Breast epithelium (tissue), 4 donors: Measurements from ENCODE around the gene IFNLR1. TPM values are rescaled to one million over a fixed set of nuclear protein-coding genes. Genes with fewer than 3 reads are reported as not detected.

Experiments used
- DNase-seq, 2 donors: peaks; one replicate each; pipeline ENCODE4 v3.0.0-alpha.2; 2019; ENCODE audit warnings: low spot score in 2 of 2
- H3K27ac ChIP-seq, 2 donors: fragments of 200-600 bp; sonication (generic) in 1 of 2; one replicate each; pipeline ENCODE4 v1.5.1; 2016 to 2019; ENCODE audit warnings: mild to moderate bottlenecking in 1 of 2
- H3K27me3 ChIP-seq, 2 donors: fragments of 200-600 bp; sonication (generic) in 1 of 2; one replicate each; pipeline versions ENCODE4 v1.5.1 to v1.6.0; 2017 to 2019; ENCODE audit warnings: control low read depth in 1 of 2, mild to moderate bottlenecking in 1 of 2
- H3K36me3 ChIP-seq: fragments of 200-600 bp; one replicate; pipeline ENCODE4 v1.5.1; 2019
- H3K4me1 ChIP-seq, 2 donors: fragments of 200-600 bp; sonication (generic); one replicate each; pipeline ENCODE4 v1.5.1; 2016 to 2019; ENCODE audit warnings: control low read depth in 1 of 2
- H3K4me3 ChIP-seq, 3 donors: fragments of 200-600 bp; sonication (generic); 1 replicate in 2 of 3; 2 replicates in 1 of 3; pipeline ENCODE4 v1.5.1; 2016 to 2019; ENCODE audit warnings: mild to moderate bottlenecking in 3 of 3, moderate library complexity in 2 of 3
- H3K9me3 ChIP-seq, 2 donors: fragments of 200-600 bp; sonication (generic) in 1 of 2; one replicate each; pipeline ENCODE4 v1.5.1; 2016 to 2019; ENCODE audit warnings: control low read depth in 1 of 2
- CTCF ChIP-seq, 3 donors: fragments of 450-650 bp; IDR thresholded peaks; one replicate each; pipeline ENCODE4 v1.5.1; 2016 to 2017; ENCODE audit warnings: antibody characterized with exemption in 3 of 3, mild to moderate bottlenecking in 3 of 3, moderate library complexity in 3 of 3
- POLR2A ChIP-seq: fragments of 450-650 bp; IDR thresholded peaks from one replicate; pipeline ENCODE4 v1.6.1; 2016; ENCODE audit warnings: antibody characterized with exemption, mild to moderate bottlenecking, moderate library complexity
- POLR2AphosphoS5 ChIP-seq, 3 donors: sonication (generic); formaldehyde crosslinking; IDR thresholded peaks; one replicate each; pipeline ENCODE4 v1.6.1; 2017; ENCODE audit warnings: antibody characterized with exemption in 3 of 3
- intact Hi-C: fragments of 100-400 bp; cut with DNase I; formaldehyde crosslinking; loops from one replicate; pipeline ENCODE4 v1.15.1; 2023; ENCODE audit warnings: low total_unique reads
- total RNA-seq, 3 donors: library from RNA; depleted of rRNA; stranded (reverse); fragments of >200 nt; gene quantifications; one replicate each; pipeline ENCODE4 v1.1.0, GENCODE V29; 2016

IFNLR1 gene
- total RNA-seq, 3 donors from 2014 or later, result under 0.01 to 10.7 (median 3.9) TPM

DNA sequence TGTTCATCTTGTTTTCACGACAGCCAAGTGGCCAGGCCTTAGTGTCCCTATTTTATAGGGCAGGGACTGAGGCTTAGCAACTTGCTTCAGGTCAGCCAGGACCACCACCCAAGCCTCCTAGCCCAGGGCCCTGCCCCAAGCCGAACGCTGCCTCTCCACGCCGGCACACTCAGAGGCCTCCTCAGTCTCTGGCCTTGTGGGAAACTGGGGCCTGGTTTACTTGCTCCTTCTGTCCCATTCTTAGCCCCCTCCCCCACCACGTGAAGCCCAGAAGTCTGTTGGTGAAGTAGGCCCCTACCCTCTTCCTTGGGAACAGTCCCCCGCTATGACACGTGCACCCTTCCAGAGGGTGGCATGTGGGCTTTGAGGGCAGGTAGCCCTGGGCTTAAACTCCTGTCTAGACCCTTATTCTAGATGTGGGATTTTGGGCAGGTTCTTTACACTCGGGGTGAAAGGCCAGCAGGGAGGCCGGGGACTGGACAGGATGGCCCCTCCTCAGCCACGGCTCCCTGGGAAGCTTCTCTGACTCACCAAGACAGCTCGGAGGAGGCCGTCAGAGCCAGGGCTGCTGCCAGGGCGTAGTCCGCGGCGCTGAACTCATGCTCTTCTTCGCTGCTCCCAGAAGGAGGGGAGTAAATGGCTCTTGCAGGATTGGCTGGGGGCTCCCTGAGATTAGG, 79.5 kb downstream of the IFNLR1 start:
- DNase-seq, result no peak
- H3K27me3 ChIP-seq, result no peaks in the 10 kb centered on the region
- H3K36me3 ChIP-seq, result no peaks in the 10 kb centered on the region
- H3K27ac ChIP-seq, result no peak overlapping the region
- TF ChIP-seq POLR2A (no peak), CTCF (IDR thresholded peaks at IDR 0.05) (no peak), POLR2AphosphoS5 (IDR thresholded peaks at IDR 0.05) (no peak)
- peaks cover 0 to 4% of the 10 kb centered on the region in 2 donors for H3K4me1 ChIP-seq
- no peak overlapping the region for H3K4me3 ChIP-seq
- intact Hi-C loops, result no loop called here
- H3K9me3 ChIP-seq, result no peaks in the 10 kb centered on the region

DNA sequence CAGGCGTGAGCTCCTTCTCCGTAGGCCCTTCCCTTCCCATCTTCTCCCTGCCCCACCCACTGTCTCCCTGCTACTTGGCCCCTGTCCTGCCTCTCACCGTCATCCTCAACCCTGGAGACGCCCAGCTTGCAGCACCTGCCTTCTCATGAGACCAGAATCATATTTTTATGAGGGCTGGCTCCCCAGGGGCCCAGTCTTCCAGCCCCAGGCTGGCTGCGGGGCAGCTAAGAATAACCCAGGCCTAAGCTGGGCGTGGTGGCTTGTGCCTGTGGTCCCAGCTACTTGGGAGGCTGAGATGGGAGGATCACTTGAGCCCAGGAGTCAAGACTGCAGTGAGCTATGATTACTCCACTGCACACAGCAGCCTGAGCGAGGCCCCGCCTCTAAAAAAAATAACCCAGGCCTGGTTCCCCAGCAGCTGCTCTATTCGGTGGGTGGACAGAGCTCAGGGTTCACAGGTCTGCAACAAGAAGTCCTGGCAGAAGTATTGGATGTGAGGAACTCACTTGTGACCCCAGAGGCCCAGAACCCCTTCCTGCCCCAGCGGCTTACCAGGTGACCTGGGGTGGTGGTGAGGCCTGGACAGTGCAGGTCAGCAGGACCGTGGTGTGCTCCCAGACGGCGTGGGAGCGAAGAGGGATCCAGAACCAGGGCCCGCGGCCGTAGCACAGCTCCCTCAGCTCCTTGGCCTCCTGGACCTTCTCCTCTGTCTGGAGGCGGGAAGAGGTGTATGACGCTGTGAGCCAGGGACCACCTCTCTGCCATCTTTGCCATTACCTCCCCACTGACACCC, 81.5 kb downstream of the IFNLR1 start:
- DNase-seq, result no peak

GRCh38 chr1:24104854-24105253, 82.2 kb downstream of the IFNLR1 start:
- no peaks in the 10 kb centered on the region for H3K36me3 ChIP-seq
- H3K4me1 ChIP-seq, result no peaks in the 10 kb centered on the region
- no peak overlapping the region for H3K27ac ChIP-seq
- H3K27me3 ChIP-seq, result no peaks in the 10 kb centered on the region
- intact Hi-C loops, result no loop called here
- H3K9me3 ChIP-seq, result no peaks in the 10 kb centered on the region
- H3K4me3 ChIP-seq, result no peak overlapping the region
- DNase-seq, result no peak
- TF ChIP-seq POLR2A, result no peak
- TF ChIP-seq POLR2AphosphoS5 (IDR thresholded peaks at IDR 0.05), result no peak
- no peak for TF ChIP-seq CTCF (IDR thresholded peaks at IDR 0.05)

More for the DNA sequence above, 81.5 kb downstream of the IFNLR1 start:
- Histone ChIP-seq H3K36me3 (no peaks in the 10 kb centered on the region), H3K4me1 (no peaks in the 10 kb centered on the region), H3K27ac (no peak overlapping the region), H3K27me3 (no peaks in the 10 kb centered on the region), H3K4me3 (no peak overlapping the region), H3K9me3 (no peaks in the 10 kb centered on the region)
- TF ChIP-seq POLR2A, result no peak
- TF ChIP-seq CTCF (IDR thresholded peaks at IDR 0.05), result no peak
- no peak for TF ChIP-seq POLR2AphosphoS5 (IDR thresholded peaks at IDR 0.05)
- intact Hi-C loops, result no loop called here

Other genes with a start within 250 kb of the IFNLR1 start
- 100 to 1,000 TPM; 126 to 163 (median 134) TPM for gene PNRC2, start 227.5 kb downstream of the IFNLR1 start, total RNA-seq
- gene SRSF10, start 207.0 kb downstream of the IFNLR1 start, total RNA-seq, result 100 to 1,000 TPM in 2 of 3 donors, 10 to 100 TPM in 1; 99.4 to 156 (median 116) TPM
- gene MYOM3, start 75.2 kb downstream of the IFNLR1 start, total RNA-seq, result under 1 TPM; 0.32 to 0.98 (median 0.59) TPM
- under 1 TPM in 2 of 3 donors, not detected in 1; 0.73 to 0.98 TPM for gene IL22RA1, start 44.1 kb downstream of the IFNLR1 start, total RNA-seq
- 1 to 10 TPM in 1 of 3 donors, under 1 TPM in 1, not detected in 1; 0.98 to 4.0 TPM for gene GRHL3, start 132.1 kb upstream of the IFNLR1 start, total RNA-seq
- gene STPG1, start 226.5 kb upstream of the IFNLR1 start, total RNA-seq, result 1 to 10 TPM; 3.6 to 6.9 (median 4.6) TPM
- 10 to 100 TPM; 13.4 to 67.6 (median 28.5) TPM for gene NIPAL3, start 228.5 kb upstream of the IFNLR1 start, total RNA-seq